Measurements from ENCODE around the gene LDLRAD3.

- TF ChIP-seq CTCF (IDR thresholded peaks at IDR 0.05; ENCODE audit: low read depth, low read length): no peak
- no peak for TF ChIP-seq EZH2phosphoT487 (IDR thresholded peaks at IDR 0.05; ENCODE audit: low read depth)
Observed at GRCh38 chr11:36057379-36058042, 113.6 kb downstream of the LDLRAD3 start.
